ENCODE results near the gene HS1BP3.

Gene HS1BP3

DNA sequence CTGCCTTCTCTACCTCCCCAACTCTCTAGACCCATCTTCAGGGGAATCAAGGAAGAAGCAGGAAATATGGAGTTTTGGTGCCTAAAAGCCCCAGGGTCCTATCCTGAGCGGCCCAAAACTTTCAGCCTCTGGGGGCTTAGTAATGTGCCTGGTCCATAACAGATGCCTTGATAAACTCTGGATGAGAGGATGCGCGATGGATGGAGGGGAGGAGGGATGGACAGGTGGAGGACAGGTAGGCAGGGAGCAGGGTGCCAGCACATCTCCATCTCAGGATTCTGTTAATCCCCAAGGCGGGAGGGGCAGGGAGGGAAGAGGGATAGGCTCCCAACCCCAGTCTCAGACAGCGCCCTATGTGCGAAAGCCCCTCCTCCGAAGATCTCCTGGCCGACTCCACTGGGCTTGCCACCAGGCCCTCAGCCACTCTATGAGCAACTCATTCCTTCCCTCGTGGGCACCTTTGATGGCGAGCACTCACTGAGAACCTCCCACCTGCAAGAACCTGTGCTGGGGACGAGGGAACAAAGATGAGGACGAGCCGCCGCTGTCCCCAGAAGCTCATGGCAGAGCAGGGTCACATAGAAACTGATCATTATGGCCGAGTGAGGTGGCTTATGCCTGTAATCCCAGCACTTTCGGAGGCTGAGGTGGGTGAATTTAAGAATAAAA lies 23.1 kb downstream of the HS1BP3 start:
- H3K36me3 ChIP-seq (ENCODE audit: low read length) = no peaks in the 10 kb centered on the region
- H3K9me2 ChIP-seq (replicated peaks; ENCODE audit: insufficient read depth, low read length) = no peaks in the 10 kb centered on the region
- H3K4me2 ChIP-seq (ENCODE audit: low read depth, low read length, poor library complexity, severe bottlenecking) = no peak overlapping the region
- no peaks in the 10 kb centered on the region for H3K9me3 ChIP-seq (ENCODE audit: insufficient read depth, low read length)
- H3K9ac ChIP-seq (ENCODE audit: low read length) = no peak overlapping the region
- H3K4me3 ChIP-seq (ENCODE audit: insufficient read depth, low read length, poor library complexity, severe bottlenecking) = no peak overlapping the region
- no peaks in the 10 kb centered on the region for H3K79me2 ChIP-seq (ENCODE audit: insufficient read depth, low read length)
- H3F3A ChIP-seq (ENCODE audit: insufficient read depth) = no peaks in the 10 kb centered on the region
- no peaks in the 10 kb centered on the region for H3K27me3 ChIP-seq (ENCODE audit: low read length)
- TF ChIP-seq EZH2phosphoT487 (conservative IDR thresholded peaks at IDR 0.05; ENCODE audit: low read length) = no peak
- TF ChIP-seq, protein P1, sequence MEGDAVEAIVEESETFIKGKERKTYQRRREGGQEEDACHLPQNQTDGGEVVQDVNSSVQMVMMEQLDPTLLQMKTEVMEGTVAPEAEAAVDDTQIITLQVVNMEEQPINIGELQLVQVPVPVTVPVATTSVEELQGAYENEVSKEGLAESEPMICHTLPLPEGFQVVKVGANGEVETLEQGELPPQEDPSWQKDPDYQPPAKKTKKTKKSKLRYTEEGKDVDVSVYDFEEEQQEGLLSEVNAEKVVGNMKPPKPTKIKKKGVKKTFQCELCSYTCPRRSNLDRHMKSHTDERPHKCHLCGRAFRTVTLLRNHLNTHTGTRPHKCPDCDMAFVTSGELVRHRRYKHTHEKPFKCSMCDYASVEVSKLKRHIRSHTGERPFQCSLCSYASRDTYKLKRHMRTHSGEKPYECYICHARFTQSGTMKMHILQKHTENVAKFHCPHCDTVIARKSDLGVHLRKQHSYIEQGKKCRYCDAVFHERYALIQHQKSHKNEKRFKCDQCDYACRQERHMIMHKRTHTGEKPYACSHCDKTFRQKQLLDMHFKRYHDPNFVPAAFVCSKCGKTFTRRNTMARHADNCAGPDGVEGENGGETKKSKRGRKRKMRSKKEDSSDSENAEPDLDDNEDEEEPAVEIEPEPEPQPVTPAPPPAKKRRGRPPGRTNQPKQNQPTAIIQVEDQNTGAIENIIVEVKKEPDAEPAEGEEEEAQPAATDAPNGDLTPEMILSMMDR (IDR thresholded peaks at IDR 0.05; ENCODE audit: insufficient read depth, low read length, poor library complexity, severe bottlenecking) = no peak
- no peaks in the 10 kb centered on the region for H4K20me1 ChIP-seq (ENCODE audit: low read depth, low read length)
- H3K27ac ChIP-seq (ENCODE audit: low read depth, low read length) = no peak overlapping the region
- H2AFZ ChIP-seq (ENCODE audit: low read depth, low read length, severe bottlenecking) = no peak overlapping the region

GRCh38 chr2:20626698-20627513 lies 24.0 kb downstream of the HS1BP3 start:
- H3K27ac ChIP-seq (ENCODE audit: low read depth, low read length) = no peak overlapping the region
- H3K4me3 ChIP-seq (ENCODE audit: insufficient read depth, low read length, poor library complexity, severe bottlenecking) = no peak overlapping the region
- no peaks in the 10 kb centered on the region for H3K36me3 ChIP-seq (ENCODE audit: low read length)
- no peaks in the 10 kb centered on the region for H3K9me2 ChIP-seq (replicated peaks; ENCODE audit: insufficient read depth, low read length)
- H3F3A ChIP-seq (ENCODE audit: insufficient read depth) = no peaks in the 10 kb centered on the region
- H3K27me3 ChIP-seq (ENCODE audit: low read length) = no peaks in the 10 kb centered on the region
- H3K9me3 ChIP-seq (ENCODE audit: insufficient read depth, low read length) = no peaks in the 10 kb centered on the region
- no peak overlapping the region for H3K9ac ChIP-seq (ENCODE audit: low read length)
- no peaks in the 10 kb centered on the region for H4K20me1 ChIP-seq (ENCODE audit: low read depth, low read length)
- TF ChIP-seq EZH2phosphoT487 (conservative IDR thresholded peaks at IDR 0.05; ENCODE audit: low read length) = no peak
- TF ChIP-seq, protein P1 (IDR thresholded peaks at IDR 0.05; ENCODE audit: insufficient read depth, low read length, poor library complexity, severe bottlenecking) = no peak
- H2AFZ ChIP-seq (ENCODE audit: low read depth, low read length, severe bottlenecking) = no peak overlapping the region
- no peak overlapping the region for H3K4me2 ChIP-seq (ENCODE audit: low read depth, low read length, poor library complexity, severe bottlenecking)
- H3K79me2 ChIP-seq (ENCODE audit: insufficient read depth, low read length) = no peaks in the 10 kb centered on the region

GRCh38 chr2:20626392-20626697 lies 24.6 kb downstream of the HS1BP3 start:
- no peak for TF ChIP-seq EZH2phosphoT487 (conservative IDR thresholded peaks at IDR 0.05; ENCODE audit: low read length)
- TF ChIP-seq, protein P1 (IDR thresholded peaks at IDR 0.05; ENCODE audit: insufficient read depth, low read length, poor library complexity, severe bottlenecking) = no peak
- H3K9me3 ChIP-seq (ENCODE audit: insufficient read depth, low read length) = no peaks in the 10 kb centered on the region

More at GRCh38 chr2:20626392-20626697, 24.6 kb downstream of the HS1BP3 start:
- no peak overlapping the region for H2AFZ ChIP-seq (ENCODE audit: low read depth, low read length, severe bottlenecking)
- H3K27ac ChIP-seq (ENCODE audit: low read depth, low read length) = no peak overlapping the region
- H3K9ac ChIP-seq (ENCODE audit: low read length) = no peak overlapping the region
- H3K36me3 ChIP-seq (ENCODE audit: low read length) = no peaks in the 10 kb centered on the region
- no peaks in the 10 kb centered on the region for H4K20me1 ChIP-seq (ENCODE audit: low read depth, low read length)
- no peaks in the 10 kb centered on the region for H3K79me2 ChIP-seq (ENCODE audit: insufficient read depth, low read length)
- H3K9me2 ChIP-seq (replicated peaks; ENCODE audit: insufficient read depth, low read length) = no peaks in the 10 kb centered on the region
- H3K4me2 ChIP-seq (ENCODE audit: low read depth, low read length, poor library complexity, severe bottlenecking) = no peak overlapping the region
- H3K27me3 ChIP-seq (ENCODE audit: low read length) = no peaks in the 10 kb centered on the region
- no peak overlapping the region for H3K4me3 ChIP-seq (ENCODE audit: insufficient read depth, low read length, poor library complexity, severe bottlenecking)
- no peaks in the 10 kb centered on the region for H3F3A ChIP-seq (ENCODE audit: insufficient read depth)
